HG03064 (cell line): ENCODE measurements around the gene SCAANT1.

Source experiments
- ATAC-seq: cut with Tn5 transposase; IDR thresholded peaks from one replicate; pipeline ENCODE4 v1.9.1; 2021; ENCODE audit warnings: low read depth; ENCODE audit not compliant: unreplicated experiment

The SCAANT1 gene

DNA sequence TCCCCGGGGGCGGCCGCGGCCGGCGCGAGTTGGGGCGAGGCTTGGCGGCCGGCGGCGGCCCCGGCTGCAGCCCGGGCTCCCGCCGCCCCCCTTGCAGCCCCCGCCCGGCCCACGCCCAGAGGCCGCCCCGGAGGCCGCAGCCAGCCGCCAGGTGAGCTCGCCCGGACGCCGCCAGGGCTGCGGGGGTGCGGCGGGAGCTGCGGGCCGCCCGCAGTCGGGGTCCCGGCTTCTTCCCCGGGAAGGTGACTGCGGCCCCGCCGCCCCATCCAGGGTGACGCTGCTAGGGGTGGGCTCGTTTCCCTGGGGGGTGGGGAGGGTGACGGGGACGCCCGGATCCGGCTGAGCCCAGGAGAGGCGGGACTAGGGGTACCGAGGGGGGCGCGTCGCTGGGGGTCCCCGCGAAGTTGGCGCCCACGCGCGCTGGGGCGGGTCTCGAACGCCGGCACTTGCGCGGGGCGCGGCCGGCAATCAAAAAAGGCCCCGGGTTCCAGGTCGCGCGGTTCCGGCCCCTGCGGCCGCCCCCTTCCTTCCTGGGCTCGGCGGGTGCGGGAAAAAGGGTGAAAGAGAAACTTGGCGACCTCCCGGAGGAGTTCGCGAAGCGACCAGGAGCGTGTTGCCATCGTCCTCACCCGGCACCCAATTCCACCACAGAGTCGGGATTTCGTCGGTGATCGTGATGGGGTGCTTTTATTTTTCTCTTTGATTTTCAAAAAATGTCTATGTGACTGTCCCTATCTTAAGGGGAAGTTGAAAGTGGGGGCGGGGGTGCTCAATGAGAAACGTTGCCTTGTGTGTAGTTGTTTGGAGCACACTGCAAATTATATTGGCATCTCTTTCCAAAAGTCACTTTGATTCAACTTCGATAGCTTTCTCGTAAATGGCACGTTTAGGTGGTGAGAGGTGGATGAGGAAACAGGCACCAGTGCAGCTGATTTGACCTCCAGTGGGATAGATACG is 47.9 kb downstream of the SCAANT1 start:
- ATAC-seq, result peak; percentile 41

GRCh38 chr3:63863150-63864007 is 48.8 kb downstream of the SCAANT1 start, which contains the start of the genes ATXN7 and THOC7:
ATXN7 (plus strand) TSS chr3:63863867; CDS start chr3:63912599, 48,732 bp downstream.
THOC7 (minus strand) TSS chr3:63863805; CDS start chr3:63863790, 15 bp downstream.
- peak; percentile 61 for ATAC-seq

DNA sequence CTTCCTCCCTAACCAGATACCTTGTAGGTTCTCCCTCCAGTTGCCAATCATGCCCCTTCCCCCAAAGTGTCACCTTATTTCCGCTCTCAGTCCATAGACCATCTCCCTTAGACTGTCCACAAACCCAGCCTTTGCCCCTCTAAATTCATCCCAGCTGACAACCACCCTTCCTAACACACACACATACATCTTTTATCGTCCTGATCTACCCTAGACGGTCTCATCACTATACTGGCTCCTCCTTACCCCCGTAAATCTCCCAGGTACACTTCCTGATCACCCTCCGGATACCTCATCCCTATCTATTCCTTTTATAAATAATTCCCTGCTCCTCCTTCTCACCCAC is 49.4 kb downstream of the SCAANT1 start:
- no peak for ATAC-seq
